Stomach (tissue), 4 donors: ENCODE data around the gene TMED7.

Experiments
- POLR2A ChIP-seq, 4 donors: fragments of 450-650 bp; IDR thresholded peaks; one replicate each; pipeline ENCODE4 v1.6.1; 2016; ENCODE audit warnings: antibody characterized with exemption in 4 of 4, control low read depth in 2 of 4, mild to moderate bottlenecking in 1 of 4, moderate library complexity in 1 of 4
- POLR2AphosphoS5 ChIP-seq, 3 donors: sonication (generic); formaldehyde crosslinking; IDR thresholded peaks; one replicate each; pipeline ENCODE4 v1.6.1; 2016; ENCODE audit warnings: antibody characterized with exemption in 3 of 3
- TF ChIP-seq, protein P1 (sequence below), 7 experiments: fragments of 450-650 bp in 4 of 7; fragments of 200-600 bp in 3 of 7; sonication (generic) in 3 of 7; IDR thresholded peaks; one replicate each; pipeline ENCODE4 v1.5.1; 2016 to 2019; ENCODE audit warnings: antibody characterized with exemption in 7 of 7, control low read depth in 2 of 7, mild to moderate bottlenecking in 1 of 7

DNA sequence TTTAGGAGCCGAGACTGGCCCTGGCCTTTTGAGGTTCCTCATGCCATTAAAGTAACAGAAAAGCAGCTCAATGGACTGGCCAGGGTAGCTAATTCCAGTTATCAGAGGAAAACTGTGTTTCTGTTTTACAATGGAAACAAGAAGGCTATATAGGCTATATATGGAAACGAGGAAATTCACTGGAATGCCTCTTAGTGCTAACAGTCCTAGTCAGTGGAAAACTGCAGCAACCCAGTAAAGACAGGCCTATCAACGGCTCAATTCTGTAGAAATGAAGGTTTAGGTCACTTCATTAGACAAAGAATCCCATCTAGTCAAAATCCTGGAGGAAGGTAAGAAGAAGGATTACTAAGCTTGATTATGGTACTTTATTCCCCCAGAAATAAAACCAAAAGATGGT is 20.4 kb downstream of the TMED7 start:
- TF ChIP-seq POLR2A (IDR thresholded peaks at IDR 0.05) (no peak), POLR2AphosphoS5 (IDR thresholded peaks at IDR 0.05) (no peak)
- TF ChIP-seq, protein P1, sequence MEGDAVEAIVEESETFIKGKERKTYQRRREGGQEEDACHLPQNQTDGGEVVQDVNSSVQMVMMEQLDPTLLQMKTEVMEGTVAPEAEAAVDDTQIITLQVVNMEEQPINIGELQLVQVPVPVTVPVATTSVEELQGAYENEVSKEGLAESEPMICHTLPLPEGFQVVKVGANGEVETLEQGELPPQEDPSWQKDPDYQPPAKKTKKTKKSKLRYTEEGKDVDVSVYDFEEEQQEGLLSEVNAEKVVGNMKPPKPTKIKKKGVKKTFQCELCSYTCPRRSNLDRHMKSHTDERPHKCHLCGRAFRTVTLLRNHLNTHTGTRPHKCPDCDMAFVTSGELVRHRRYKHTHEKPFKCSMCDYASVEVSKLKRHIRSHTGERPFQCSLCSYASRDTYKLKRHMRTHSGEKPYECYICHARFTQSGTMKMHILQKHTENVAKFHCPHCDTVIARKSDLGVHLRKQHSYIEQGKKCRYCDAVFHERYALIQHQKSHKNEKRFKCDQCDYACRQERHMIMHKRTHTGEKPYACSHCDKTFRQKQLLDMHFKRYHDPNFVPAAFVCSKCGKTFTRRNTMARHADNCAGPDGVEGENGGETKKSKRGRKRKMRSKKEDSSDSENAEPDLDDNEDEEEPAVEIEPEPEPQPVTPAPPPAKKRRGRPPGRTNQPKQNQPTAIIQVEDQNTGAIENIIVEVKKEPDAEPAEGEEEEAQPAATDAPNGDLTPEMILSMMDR (IDR thresholded peaks at IDR 0.05) = no peak
